ENCODE measurements around the gene SOX8. TPM values are rescaled to one million over a fixed set of nuclear protein-coding genes. Genes with fewer than 3 reads are reported as not detected.

The SOX8 gene
- total RNA-seq, 1 donor from 2014 or later = 0.18 TPM

GRCh38 chr16:964356-965035 is 17.1 kb upstream of the SOX8 start:
- Mint-ChIP-seq H3K27me3 (no peaks in the 10 kb centered on the region), H3K27ac (no peak overlapping the region), H3K9me3 (no peaks in the 10 kb centered on the region), H3K36me3 (ENCODE audit: low read depth) (peaks cover 41% of the 10 kb centered on the region), H3K4me1 (peaks cover 15% of the 10 kb centered on the region), H3K4me3 (no peak overlapping the region)
- ChIA-PET POLR2A (interaction anchor here (1.2 kb wide), 1 partner anchor 248 kb away, joined by 4 read pairs; no protein-coding TSS in a partner anchor), CTCF (no interaction called here)
- TF ChIP-seq CTCF (IDR thresholded peaks at IDR 0.05) = no peak
- DNase-seq (no peak), ATAC-seq (ENCODE audit: low read depth) (no peak)
- intact Hi-C loops (cut with micrococcal nuclease) = no loop called here

- peaks cover 41% of the 10 kb centered on the region for H3K36me3 Mint-ChIP-seq (ENCODE audit: low read depth)
- DNase-seq = no peak
- no peak for ATAC-seq (ENCODE audit: low read depth)
- POLR2A ChIA-PET = interaction anchor here (1.2 kb wide), 1 partner anchor 249 kb away, joined by 4 read pairs; no protein-coding TSS in a partner anchor
- CTCF ChIA-PET = no interaction called here
- H3K9me3 Mint-ChIP-seq = no peaks in the 10 kb centered on the region
- intact Hi-C loops (cut with micrococcal nuclease) = no loop called here
- no peak for TF ChIP-seq CTCF (IDR thresholded peaks at IDR 0.05)
- H3K4me3 Mint-ChIP-seq = no peak overlapping the region
- no peaks in the 10 kb centered on the region for H3K27me3 Mint-ChIP-seq
- no peak overlapping the region for H3K27ac Mint-ChIP-seq
- H3K4me1 Mint-ChIP-seq = peaks cover 19% of the 10 kb centered on the region
These were observed 16.6 kb upstream of the SOX8 start for GRCh38 chr16:965036-965395.

- H3K9me3 Mint-ChIP-seq = no peaks in the 10 kb centered on the region
- peaks cover 41% of the 10 kb centered on the region for H3K36me3 Mint-ChIP-seq (ENCODE audit: low read depth)
- H3K4me3 Mint-ChIP-seq = no peak overlapping the region
- no peak for TF ChIP-seq CTCF (IDR thresholded peaks at IDR 0.05)
- ChIA-PET POLR2A (no interaction called here), CTCF (no interaction called here)
- DNase-seq (no peak), ATAC-seq (ENCODE audit: low read depth) (no peak)
- intact Hi-C loops (cut with micrococcal nuclease) = no loop called here
- peaks cover 19% of the 10 kb centered on the region for H3K4me1 Mint-ChIP-seq
- H3K27ac Mint-ChIP-seq = no peak overlapping the region
- no peaks in the 10 kb centered on the region for H3K27me3 Mint-ChIP-seq
These were observed 16.1 kb upstream of the SOX8 start for GRCh38 chr16:965487-965886.

GRCh38 chr16:966035-966434 is 15.5 kb upstream of the SOX8 start:
- H3K27me3 Mint-ChIP-seq = no peaks in the 10 kb centered on the region
- no peak overlapping the region for H3K4me3 Mint-ChIP-seq
- no peak for ATAC-seq (ENCODE audit: low read depth)
- ChIA-PET CTCF (no interaction called here), POLR2A (interaction anchor here (0.6 kb wide), 1 partner anchor 869 kb away, joined by 3 read pairs; no protein-coding TSS in a partner anchor)
- peaks cover 41% of the 10 kb centered on the region for H3K36me3 Mint-ChIP-seq (ENCODE audit: low read depth)
- DNase-seq = no peak
- TF ChIP-seq CTCF (IDR thresholded peaks at IDR 0.05) = no peak
- no peaks in the 10 kb centered on the region for H3K9me3 Mint-ChIP-seq
- intact Hi-C loops (cut with micrococcal nuclease) = no loop called here
- H3K27ac Mint-ChIP-seq = no peak overlapping the region
- H3K4me1 Mint-ChIP-seq = peaks cover 19% of the 10 kb centered on the region

- intact Hi-C loops (cut with micrococcal nuclease) = no loop called here
- Mint-ChIP-seq H3K4me3 (no peak overlapping the region), H3K4me1 (peaks cover 22% of the 10 kb centered on the region), H3K27ac (no peak overlapping the region), H3K27me3 (no peaks in the 10 kb centered on the region), H3K9me3 (no peaks in the 10 kb centered on the region), H3K36me3 (ENCODE audit: low read depth) (peaks cover 41% of the 10 kb centered on the region)
- CTCF ChIA-PET = no interaction called here
- TF ChIP-seq CTCF (IDR thresholded peaks at IDR 0.05) = no peak
- POLR2A ChIA-PET = interaction anchor here (0.6 kb wide), 1 partner anchor 869 kb away, joined by 3 read pairs; no protein-coding TSS in a partner anchor
- ATAC-seq (ENCODE audit: low read depth) (no peak), DNase-seq (no peak)
These were observed 15.1 kb upstream of the SOX8 start for GRCh38 chr16:966505-966904.

Data from activated B cell treated with CpG ODN at 0.5 μM for 24 hours (primary cell).